ENCODE data around the gene PRKAR1B.

PRKAR1B gene

DNA sequence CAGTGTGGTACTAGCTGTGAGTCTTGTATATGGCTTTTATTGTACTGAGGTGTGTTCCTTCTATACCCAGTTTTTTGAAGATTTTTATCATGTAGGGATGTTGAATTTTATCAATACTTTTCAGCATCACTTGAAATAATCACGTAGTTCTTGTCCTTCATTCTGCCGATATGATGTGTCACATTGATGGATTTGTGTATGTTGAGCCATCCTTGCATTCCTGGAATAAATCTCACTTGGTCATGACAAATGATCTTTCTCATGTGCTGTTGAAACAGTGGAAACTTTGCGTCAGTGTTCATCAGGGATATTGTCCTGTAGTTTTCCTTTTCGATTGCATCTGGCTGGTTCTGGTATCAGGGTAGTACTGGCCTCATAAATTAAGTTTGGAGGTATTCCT, 7.1 kb upstream of the PRKAR1B start:
- Mint-ChIP-seq H3K4me3 (no peak overlapping the region), H3K4me1 (peaks cover 17% of the 10 kb centered on the region), H3K27ac (no peak overlapping the region), H3K27me3 (ENCODE audit: low read depth, poor library complexity) (no peaks in the 10 kb centered on the region), H3K36me3 (ENCODE audit: low read depth) (peaks cover 28% of the 10 kb centered on the region), H3K9me3 (no peaks in the 10 kb centered on the region)
- no peak for DNase-seq
- TF ChIP-seq, protein P1, sequence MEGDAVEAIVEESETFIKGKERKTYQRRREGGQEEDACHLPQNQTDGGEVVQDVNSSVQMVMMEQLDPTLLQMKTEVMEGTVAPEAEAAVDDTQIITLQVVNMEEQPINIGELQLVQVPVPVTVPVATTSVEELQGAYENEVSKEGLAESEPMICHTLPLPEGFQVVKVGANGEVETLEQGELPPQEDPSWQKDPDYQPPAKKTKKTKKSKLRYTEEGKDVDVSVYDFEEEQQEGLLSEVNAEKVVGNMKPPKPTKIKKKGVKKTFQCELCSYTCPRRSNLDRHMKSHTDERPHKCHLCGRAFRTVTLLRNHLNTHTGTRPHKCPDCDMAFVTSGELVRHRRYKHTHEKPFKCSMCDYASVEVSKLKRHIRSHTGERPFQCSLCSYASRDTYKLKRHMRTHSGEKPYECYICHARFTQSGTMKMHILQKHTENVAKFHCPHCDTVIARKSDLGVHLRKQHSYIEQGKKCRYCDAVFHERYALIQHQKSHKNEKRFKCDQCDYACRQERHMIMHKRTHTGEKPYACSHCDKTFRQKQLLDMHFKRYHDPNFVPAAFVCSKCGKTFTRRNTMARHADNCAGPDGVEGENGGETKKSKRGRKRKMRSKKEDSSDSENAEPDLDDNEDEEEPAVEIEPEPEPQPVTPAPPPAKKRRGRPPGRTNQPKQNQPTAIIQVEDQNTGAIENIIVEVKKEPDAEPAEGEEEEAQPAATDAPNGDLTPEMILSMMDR (IDR thresholded peaks at IDR 0.05) = no peak

DNA sequence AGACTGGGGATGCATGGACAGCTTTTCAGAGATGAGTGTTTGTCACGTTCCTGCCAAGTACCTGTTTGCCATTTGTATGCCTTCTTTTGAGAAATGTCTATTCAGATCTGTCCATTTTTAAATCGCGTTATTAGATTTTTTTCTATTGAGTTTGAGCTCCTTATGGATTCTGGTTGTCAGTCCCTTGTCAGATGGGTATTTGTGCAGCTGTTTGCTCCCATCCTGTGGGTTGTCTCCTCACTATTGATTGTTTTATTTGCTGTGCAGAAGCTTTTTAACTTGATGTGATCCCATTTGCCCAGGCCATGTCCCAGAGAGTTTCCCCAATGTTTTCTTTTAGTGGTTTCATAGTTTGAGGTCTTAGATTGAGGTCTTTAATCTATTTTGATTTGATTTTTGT, 5.5 kb upstream of the PRKAR1B start:
- no peak overlapping the region for H3K4me3 Mint-ChIP-seq

DNA sequence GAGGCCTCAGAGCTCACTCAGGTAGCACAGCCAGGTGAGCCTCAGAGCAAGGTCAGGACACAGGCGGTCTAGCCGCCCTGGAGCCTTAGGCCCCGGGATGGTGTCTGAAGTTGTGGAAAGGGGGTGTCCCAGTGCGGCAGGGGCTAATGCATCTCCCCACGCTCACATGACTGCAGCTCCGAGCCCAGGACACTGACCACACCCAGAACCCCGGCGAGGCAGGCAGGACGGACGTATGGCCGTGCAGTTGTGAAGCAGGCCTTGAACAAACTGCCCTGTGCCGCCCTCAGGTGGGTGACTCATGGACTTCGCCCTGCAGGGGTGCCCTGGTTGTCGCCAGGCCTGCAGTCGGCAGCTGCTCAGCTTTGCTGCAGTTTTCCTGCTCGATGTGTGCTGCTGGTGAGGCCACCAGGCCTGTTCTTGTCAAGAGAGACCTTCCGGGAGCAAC, 5.0 kb upstream of the PRKAR1B start:
- Mint-ChIP-seq H3K4me3 (no peak overlapping the region), H3K9me3 (no peaks in the 10 kb centered on the region), H3K36me3 (ENCODE audit: low read depth) (peaks cover 20% of the 10 kb centered on the region), H3K27ac (no peak overlapping the region), H3K4me1 (peaks cover 19% of the 10 kb centered on the region), H3K27me3 (ENCODE audit: low read depth, poor library complexity) (no peaks in the 10 kb centered on the region)
- DNase-seq = no peak
- TF ChIP-seq, protein P1 (IDR thresholded peaks at IDR 0.05) = no peak

More for the DNA sequence above, 5.5 kb upstream of the PRKAR1B start:
- Mint-ChIP-seq H3K36me3 (ENCODE audit: low read depth) (peaks cover 24% of the 10 kb centered on the region), H3K27ac (no peak overlapping the region), H3K27me3 (ENCODE audit: low read depth, poor library complexity) (no peaks in the 10 kb centered on the region), H3K9me3 (no peaks in the 10 kb centered on the region), H3K4me1 (peaks cover 21% of the 10 kb centered on the region)
- TF ChIP-seq, protein P1 (IDR thresholded peaks at IDR 0.05) = no peak
- no peak for DNase-seq

DNA sequence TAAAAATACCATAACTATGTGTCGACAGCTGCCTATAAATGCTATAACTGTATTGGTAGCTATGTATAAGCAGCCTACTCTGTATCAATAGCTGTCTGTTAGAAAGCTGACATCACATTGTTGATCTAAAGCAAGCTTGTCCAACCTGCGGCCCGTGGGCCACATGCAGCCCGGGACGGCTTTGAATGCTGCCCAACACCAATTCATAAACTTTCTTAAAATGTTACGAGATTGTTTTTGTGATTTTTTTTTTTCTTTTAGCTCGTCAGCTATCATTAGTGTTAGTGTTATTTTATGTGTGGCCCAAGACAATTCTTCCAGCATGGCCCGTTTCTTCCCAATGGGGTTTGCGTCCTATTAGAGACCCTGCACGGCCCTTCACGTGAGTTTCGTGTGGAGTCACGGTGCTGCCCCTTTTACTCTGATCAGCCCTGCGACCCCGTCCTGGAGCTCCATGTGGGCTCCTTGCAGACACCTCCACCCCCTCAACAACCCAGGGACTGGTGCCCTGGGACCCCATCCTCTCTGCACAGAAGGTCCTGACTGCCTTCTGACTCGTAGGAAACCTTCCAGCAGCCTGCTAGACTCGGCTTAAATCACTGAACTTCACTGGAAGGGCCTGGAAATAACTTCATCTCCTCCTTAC, 4.5 kb upstream of the PRKAR1B start:
- Mint-ChIP-seq H3K36me3 (ENCODE audit: low read depth) (peaks cover 20% of the 10 kb centered on the region), H3K27me3 (ENCODE audit: low read depth, poor library complexity) (no peaks in the 10 kb centered on the region), H3K4me1 (peaks cover 19% of the 10 kb centered on the region), H3K27ac (no peak overlapping the region), H3K9me3 (no peaks in the 10 kb centered on the region), H3K4me3 (no peak overlapping the region)
- TF ChIP-seq, protein P1 (IDR thresholded peaks at IDR 0.05) = no peak
- no peak for DNase-seq

DNA sequence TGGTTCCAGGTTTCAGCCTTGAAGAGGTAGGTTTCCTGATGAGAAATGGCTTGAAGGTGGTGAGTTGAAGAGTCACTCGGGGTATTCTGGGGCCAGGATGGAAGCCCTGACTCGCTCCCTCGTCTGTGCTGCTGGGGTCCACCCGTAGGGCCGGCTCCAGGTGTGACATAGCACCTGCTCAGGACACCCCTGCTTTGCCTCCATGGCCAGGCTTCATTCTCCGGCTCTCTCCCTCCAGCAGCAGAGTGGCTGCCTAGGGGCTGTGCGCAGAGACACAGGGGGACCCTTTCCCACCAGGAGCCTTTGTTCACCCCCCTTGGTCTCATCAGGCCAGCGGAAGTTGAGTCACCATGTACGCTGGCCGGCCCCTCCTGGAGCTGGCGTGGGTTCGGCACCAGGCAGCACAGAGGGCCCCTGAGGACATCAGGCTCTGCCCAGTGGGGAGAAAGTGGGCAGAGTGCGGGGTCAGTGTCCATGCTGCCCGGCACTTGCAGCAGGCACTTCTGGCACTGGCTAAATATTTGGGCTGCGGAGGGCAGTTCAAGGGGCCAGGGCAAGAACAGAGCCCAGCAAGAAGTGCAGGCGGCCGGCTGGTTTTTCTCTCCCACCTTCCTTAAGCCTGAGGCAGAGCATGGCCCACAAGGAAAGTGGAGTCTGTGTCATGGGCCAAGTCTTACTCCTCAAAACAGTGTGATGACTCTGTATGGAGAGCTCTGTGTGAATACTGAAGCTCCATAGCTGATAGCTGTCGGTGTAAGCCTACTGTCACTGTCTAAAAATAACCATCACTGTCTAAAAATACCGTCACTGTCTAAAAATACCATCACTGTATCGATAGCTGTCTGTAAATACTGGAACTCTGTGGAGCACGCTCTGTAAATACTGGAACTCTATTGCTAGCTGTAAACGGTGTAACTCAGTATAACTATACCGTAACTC, 3.7 kb upstream of the PRKAR1B start:
- Mint-ChIP-seq H3K27ac (peak overlapping the region; percentile 17), H3K9me3 (peaks cover 4% of the 10 kb centered on the region), H3K4me3 (no peak overlapping the region), H3K4me1 (peaks cover 24% of the 10 kb centered on the region), H3K36me3 (ENCODE audit: low read depth) (peaks cover 23% of the 10 kb centered on the region), H3K27me3 (ENCODE audit: low read depth, poor library complexity) (no peaks in the 10 kb centered on the region)
- TF ChIP-seq, protein P1 (IDR thresholded peaks at IDR 0.05) = no peak
- no peak for DNase-seq
